ENCODE measurements around the gene FOSL1.
"Not testable (repeated sequence)": the region's sequence is repeated elsewhere in the genome, so short reads cannot be mapped to it uniquely, and the experiment has no call there.

Gene FOSL1

GRCh38 chr11:65849771-65850216 lies 50.4 kb downstream of the FOSL1 start:
- Histone ChIP-seq H3K36me3 (ENCODE audit: insufficient read depth) (peaks cover 4% of the 10 kb centered on the region; the same call in 1 of the 2 replicates), H3K4me2 (no peak overlapping the region), H3K4me3 (IDR thresholded peaks at IDR 0.05; ENCODE audit: insufficient read depth, low read depth, low read length) (no peak overlapping the region), H3K27me3 (ENCODE audit: insufficient read depth, low read depth) (no peaks in the 10 kb centered on the region), H3K79me2 (ENCODE audit: insufficient read depth, low read depth) (peaks cover 5% of the 10 kb centered on the region), H3K4me1 (ENCODE audit: low read depth, poor library complexity, severe bottlenecking) (no peaks in the 10 kb centered on the region), H2AFZ (ENCODE audit: low read depth) (no peak overlapping the region), H4K20me1 (ENCODE audit: insufficient read depth) (no peaks in the 10 kb centered on the region), H3K9ac (no peak overlapping the region), H3K27ac (no peak overlapping the region)
- no peak for TF ChIP-seq CTCF (conservative IDR thresholded peaks at IDR 0.05; ENCODE audit: low read depth, low read length)

GRCh38 chr11:65849366-65849765 lies 50.8 kb downstream of the FOSL1 start:
- Histone ChIP-seq H3K4me1 (ENCODE audit: low read depth, poor library complexity, severe bottlenecking) (no peaks in the 10 kb centered on the region), H2AFZ (ENCODE audit: low read depth) (no peak overlapping the region), H3K79me2 (ENCODE audit: insufficient read depth, low read depth) (peaks cover 1% of the 10 kb centered on the region; the same call in 1 of the 2 replicates), H3K4me2 (no peak overlapping the region), H3K27ac (no peak overlapping the region), H3K27me3 (ENCODE audit: insufficient read depth, low read depth) (no peaks in the 10 kb centered on the region), H3K36me3 (ENCODE audit: insufficient read depth) (no peaks in the 10 kb centered on the region; the same call in 1 of the 2 replicates), H3K4me3 (IDR thresholded peaks at IDR 0.05; ENCODE audit: insufficient read depth, low read depth, low read length) (no peak overlapping the region), H3K9ac (no peak overlapping the region), H4K20me1 (ENCODE audit: insufficient read depth) (no peaks in the 10 kb centered on the region)
- no peak for TF ChIP-seq CTCF (conservative IDR thresholded peaks at IDR 0.05; ENCODE audit: low read depth, low read length)

- H3K27me3 ChIP-seq (ENCODE audit: insufficient read depth, low read depth); H3K36me3 ChIP-seq (ENCODE audit: insufficient read depth); H3K4me2 ChIP-seq; H3K9ac ChIP-seq; H3K79me2 ChIP-seq (ENCODE audit: insufficient read depth, low read depth); H4K20me1 ChIP-seq (ENCODE audit: insufficient read depth); H3K4me1 ChIP-seq (ENCODE audit: low read depth, poor library complexity, severe bottlenecking); H2AFZ ChIP-seq (ENCODE audit: low read depth); H3K4me3 ChIP-seq (IDR thresholded peaks at IDR 0.05; ENCODE audit: insufficient read depth, low read depth, low read length); H3K27ac ChIP-seq: not testable (repeated sequence)
Observed at GRCh38 chr11:65848693-65849092, 51.5 kb downstream of the FOSL1 start.

GRCh38 chr11:65847746-65848145 lies 52.4 kb downstream of the FOSL1 start:
- no peaks in the 10 kb centered on the region for H3K79me2 ChIP-seq (ENCODE audit: insufficient read depth, low read depth)
- H3K4me3 ChIP-seq (IDR thresholded peaks at IDR 0.05; ENCODE audit: insufficient read depth, low read depth, low read length), result no peak overlapping the region
- H3K36me3 ChIP-seq (ENCODE audit: insufficient read depth), result no peaks in the 10 kb centered on the region
- H3K27me3 ChIP-seq (ENCODE audit: insufficient read depth, low read depth), result no peaks in the 10 kb centered on the region
- no peak overlapping the region for H2AFZ ChIP-seq (ENCODE audit: low read depth)
- H3K9ac ChIP-seq, result no peak overlapping the region
- H4K20me1 ChIP-seq (ENCODE audit: insufficient read depth), result no peaks in the 10 kb centered on the region
- no peak overlapping the region for H3K4me2 ChIP-seq
- H3K4me1 ChIP-seq (ENCODE audit: low read depth, poor library complexity, severe bottlenecking), result no peaks in the 10 kb centered on the region
- no peak for TF ChIP-seq CTCF (conservative IDR thresholded peaks at IDR 0.05; ENCODE audit: low read depth, low read length)
- H3K27ac ChIP-seq, result no peak overlapping the region

- Histone ChIP-seq H2AFZ (ENCODE audit: low read depth) (no peak overlapping the region), H3K4me2 (no peak overlapping the region), H4K20me1 (ENCODE audit: insufficient read depth) (no peaks in the 10 kb centered on the region), H3K36me3 (ENCODE audit: insufficient read depth) (no peaks in the 10 kb centered on the region), H3K27me3 (ENCODE audit: insufficient read depth, low read depth) (no peaks in the 10 kb centered on the region), H3K4me1 (ENCODE audit: low read depth, poor library complexity, severe bottlenecking) (no peaks in the 10 kb centered on the region), H3K9ac (no peak overlapping the region), H3K27ac (no peak overlapping the region), H3K79me2 (ENCODE audit: insufficient read depth, low read depth) (no peaks in the 10 kb centered on the region), H3K4me3 (IDR thresholded peaks at IDR 0.05; ENCODE audit: insufficient read depth, low read depth, low read length) (no peak overlapping the region)
- no peak for TF ChIP-seq CTCF (conservative IDR thresholded peaks at IDR 0.05; ENCODE audit: low read depth, low read length)
Observed at GRCh38 chr11:65844231-65844872, 55.8 kb downstream of the FOSL1 start.
